ENCODE measurements around the gene SORCS3. TPM values are rescaled to one million over a fixed set of nuclear protein-coding genes. Genes with fewer than 3 reads are reported as not detected.

Gene SORCS3
- total RNA-seq, 2 donors from 2014 or later: not detected

- no peaks in the 10 kb centered on the region for H3K36me3 ChIP-seq (replicated peaks in 1 of 2; ENCODE audit: insufficient read depth in 1 of 2, low read depth in 2 of 2)
- ATAC-seq (no peak), DNase-seq (no peak)
- no peak overlapping the region for H3K4me3 ChIP-seq
- intact Hi-C loops (cut with DNase I): no loop called here
- TF ChIP-seq POLR2A (IDR thresholded peaks at IDR 0.05): no peak
- TF ChIP-seq CTCF (IDR thresholded peaks at IDR 0.05): no peak
- H3K27ac ChIP-seq: no peak overlapping the region
- H3K4me1 ChIP-seq: no peaks in the 10 kb centered on the region
- 40 to 44% methylated on average over 3 of the region's 3 CpGs for WGBS, 2 donors
- H3K27me3 ChIP-seq: no peaks in the 10 kb centered on the region
- H3K9me3 ChIP-seq: no peaks in the 10 kb centered on the region
Observed at GRCh38 chr10:105113666-105114065, 472.6 kb downstream of the SORCS3 start.

GRCh38 chr10:105121743-105122142 lies 480.7 kb downstream of the SORCS3 start:
- no peak for TF ChIP-seq CTCF (IDR thresholded peaks at IDR 0.05)
- no peak for TF ChIP-seq POLR2A (IDR thresholded peaks at IDR 0.05)
- ATAC-seq (no peak), DNase-seq (no peak)
- intact Hi-C loops (cut with DNase I): no loop called here
- Histone ChIP-seq H3K9me3 (peaks cover 0 to 7% (median 0%) of the 10 kb centered on the region in 3 donors), H3K27ac (no peak overlapping the region), H3K36me3 (replicated peaks in 1 of 2; ENCODE audit: insufficient read depth in 1 of 2, low read depth in 2 of 2) (no peaks in the 10 kb centered on the region), H3K27me3 (no peaks in the 10 kb centered on the region), H3K4me3 (no peak overlapping the region), H3K4me1 (no peaks in the 10 kb centered on the region)
- 49 to 71% methylated on average over 3 of the region's 3 CpGs for WGBS, 2 donors

GRCh38 chr10:105128111-105128510 lies 487.0 kb downstream of the SORCS3 start:
- Histone ChIP-seq H3K27ac (no peak overlapping the region), H3K4me3 (no peak overlapping the region), H3K9me3 (no peaks in the 10 kb centered on the region), H3K4me1 (no peaks in the 10 kb centered on the region), H3K36me3 (replicated peaks in 1 of 2; ENCODE audit: insufficient read depth in 1 of 2, low read depth in 2 of 2) (no peaks in the 10 kb centered on the region), H3K27me3 (no peaks in the 10 kb centered on the region)
- no peak for TF ChIP-seq CTCF (IDR thresholded peaks at IDR 0.05)
- TF ChIP-seq POLR2A (IDR thresholded peaks at IDR 0.05): no peak
- DNase-seq: no peak
- intact Hi-C loops (cut with DNase I): no loop called here
- WGBS, 2 donors: 66 to 73% methylated on average over 4 of the region's 4 CpGs
- no peak for ATAC-seq

DNA sequence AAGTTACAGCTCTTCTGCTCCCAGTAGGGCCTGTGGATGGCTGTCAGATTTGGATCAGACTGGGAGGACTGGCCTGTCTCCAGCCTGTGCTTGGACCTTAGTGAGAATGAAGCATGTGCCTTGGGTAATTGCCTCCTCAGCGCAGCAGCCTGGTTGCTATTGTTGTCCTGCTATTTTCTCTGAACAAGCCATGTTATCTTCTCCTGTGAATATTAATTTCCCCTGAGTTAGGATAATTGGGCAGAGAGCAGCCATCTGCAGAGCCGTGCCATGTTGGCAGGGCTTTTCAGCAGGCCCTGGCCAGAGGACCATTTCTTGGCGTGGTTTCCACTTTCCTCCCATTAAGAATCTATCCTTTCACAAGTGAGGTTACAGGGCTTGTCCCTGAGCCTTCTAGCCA lies 497.3 kb downstream of the SORCS3 start:
- no peaks in the 10 kb centered on the region for H3K9me3 ChIP-seq
- no peak overlapping the region for H3K4me3 ChIP-seq
- 80 to 92% methylated on average over 3 of the region's 3 CpGs for WGBS, 2 donors
- intact Hi-C loops (cut with DNase I): no loop called here
- no peak overlapping the region for H3K27ac ChIP-seq
- no peaks in the 10 kb centered on the region for H3K27me3 ChIP-seq
- no peak for ATAC-seq
- TF ChIP-seq POLR2A (IDR thresholded peaks at IDR 0.05) (no peak), CTCF (IDR thresholded peaks at IDR 0.05) (no peak)
- peaks cover 6% of the 10 kb centered on the region for H3K4me1 ChIP-seq
- DNase-seq: no peak
- no peaks in the 10 kb centered on the region for H3K36me3 ChIP-seq (replicated peaks in 1 of 2; ENCODE audit: insufficient read depth in 1 of 2, low read depth in 2 of 2)

- ATAC-seq (no peak), DNase-seq (peak in 2 of 4 donors; percentile 8 to 13)
- intact Hi-C loops (cut with DNase I): no loop called here
- no peaks in the 10 kb centered on the region for H3K36me3 ChIP-seq (replicated peaks in 1 of 2; ENCODE audit: insufficient read depth in 1 of 2, low read depth in 2 of 2)
- no peak overlapping the region for H3K27ac ChIP-seq
- no peaks in the 10 kb centered on the region for H3K9me3 ChIP-seq
- 32 to 48% methylated on average over 6 of the region's 6 CpGs for WGBS, 2 donors
- TF ChIP-seq POLR2A (IDR thresholded peaks at IDR 0.05) (no peak), CTCF (IDR thresholded peaks at IDR 0.05) (no peak)
- no peak overlapping the region for H3K4me3 ChIP-seq
- H3K27me3 ChIP-seq: no peaks in the 10 kb centered on the region
- peaks cover 6% of the 10 kb centered on the region for H3K4me1 ChIP-seq
Observed at GRCh38 chr10:105139363-105139896, 498.3 kb downstream of the SORCS3 start.

All from body of pancreas (tissue), 4 donors.